Activated T-cell treated with anti-CD3 and anti-CD28 coated beads, Interleukin-2, amount 50 U/mL, for 72 hours (primary cell): ENCODE results near the gene DOCK1. TPM values are rescaled to one million over a fixed set of nuclear protein-coding genes. Genes with fewer than 3 reads are reported as not detected.
"Not testable (repeated sequence)": the region's sequence is repeated elsewhere in the genome, so short reads cannot be mapped to it uniquely, and the experiment has no call there.

ENCODE experiments used
- ATAC-seq, 2 donors: fragments of 150-1000 bp; cut with Tn5 transposase; replicated peaks in 1 of 2; 2 replicates each; pipeline ENCODE4 v1.10.0; 2021; ENCODE audit warnings: moderate library complexity in 2 of 2, mild to moderate bottlenecking in 1 of 2
- DNase-seq, 2 donors: peaks; one replicate each; pipeline ENCODE4 v3.0.0; 2021 to 2022; ENCODE audit warnings: mixed read lengths in 1 of 2
- H3K27ac Mint-ChIP-seq: one replicate; pipeline ENCODE4 v1.8.0; 2022; ENCODE audit warnings: mild to moderate bottlenecking, moderate library complexity, mixed read lengths
- H3K27me3 Mint-ChIP-seq: one replicate; pipeline ENCODE4 v1.8.0; 2022; ENCODE audit warnings: low read depth, mixed read lengths
- H3K36me3 Mint-ChIP-seq, 2 donors: one replicate each; pipeline ENCODE4 v1.8.0; 2022; ENCODE audit warnings: mixed read lengths in 2 of 2, mild to moderate bottlenecking in 1 of 2; ENCODE audit not compliant: insufficient read depth in 2 of 2
- H3K4me1 Mint-ChIP-seq: one replicate; pipeline ENCODE4 v1.8.0; 2022; ENCODE audit warnings: low read depth, mixed read lengths
- H3K4me3 Mint-ChIP-seq, 2 donors: one replicate each; pipeline ENCODE4 v1.8.0; 2022; ENCODE audit warnings: mild to moderate bottlenecking in 2 of 2, mixed read lengths in 2 of 2, moderate library complexity in 2 of 2
- H3K9me3 Mint-ChIP-seq, 2 donors: one replicate each; pipeline ENCODE4 v1.8.0; 2022; ENCODE audit warnings: mixed read lengths in 2 of 2
- total RNA-seq, 2 donors: library from RNA; stranded (reverse); gene quantifications; one replicate each; pipeline ENCODE4 v1.2.3, GENCODE V29; 2022

DOCK1 gene
- total RNA-seq, 2 donors from 2014 or later: 0.35 to 0.53 TPM

DNA sequence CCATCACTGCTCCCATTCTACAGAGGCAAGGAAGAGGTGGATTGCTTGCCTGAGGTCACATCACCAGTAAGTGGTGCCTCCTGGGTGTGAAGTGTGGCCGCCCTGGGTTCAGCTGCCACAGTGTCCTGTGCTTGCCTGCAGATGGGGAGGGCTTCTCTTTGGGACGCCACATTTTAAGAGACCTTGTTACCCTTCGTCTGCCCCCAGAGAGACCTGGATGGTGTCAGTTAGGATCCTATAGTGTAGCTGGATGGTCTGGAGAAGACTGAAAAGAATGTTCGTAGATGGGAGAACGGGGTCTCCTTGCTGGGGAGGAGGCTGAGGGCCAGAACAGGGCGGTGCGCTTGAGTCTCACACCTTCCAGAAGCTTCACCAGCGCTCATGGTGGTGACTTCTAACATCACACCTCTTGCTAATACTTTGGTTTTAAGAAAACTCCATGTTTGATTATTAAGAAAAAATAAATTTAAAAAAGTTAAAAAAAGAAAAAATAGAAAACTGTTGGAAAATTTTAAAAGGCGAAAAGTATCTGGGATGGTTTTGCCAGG is 2.3 kb downstream of the DOCK1 start:
- ATAC-seq: no peak
- Mint-ChIP-seq H3K9me3 (peaks cover 0 to 2% of the 10 kb centered on the region in 2 donors), H3K36me3 (no peaks in the 10 kb centered on the region), H3K4me1 (no peaks in the 10 kb centered on the region), H3K27ac (no peak overlapping the region), H3K27me3 (peaks cover 29% of the 10 kb centered on the region), H3K4me3 (no peak overlapping the region)
- DNase-seq: no peak

- DNase-seq (no peak), ATAC-seq (no peak)
- no peak overlapping the region for H3K4me3 Mint-ChIP-seq
- no peaks in the 10 kb centered on the region for H3K36me3 Mint-ChIP-seq
- H3K9me3 Mint-ChIP-seq: peaks cover 0 to 2% of the 10 kb centered on the region in 2 donors
- H3K27me3 Mint-ChIP-seq: peaks cover 27% of the 10 kb centered on the region
- H3K27ac Mint-ChIP-seq: no peak overlapping the region
- H3K4me1 Mint-ChIP-seq: no peaks in the 10 kb centered on the region
Measured at GRCh38 chr10:126908225-126908624, 3.0 kb downstream of the DOCK1 start.

GRCh38 chr10:126908729-126909128 is 3.5 kb downstream of the DOCK1 start:
- Mint-ChIP-seq H3K36me3 (no peaks in the 10 kb centered on the region), H3K4me3 (no peak overlapping the region), H3K27ac (no peak overlapping the region), H3K9me3 (peaks cover 0 to 2% of the 10 kb centered on the region in 2 donors), H3K27me3 (peaks cover 22% of the 10 kb centered on the region), H3K4me1 (no peaks in the 10 kb centered on the region)
- no peak for DNase-seq
- ATAC-seq: no peak

GRCh38 chr10:126909147-126909546 is 3.9 kb downstream of the DOCK1 start:
- Mint-ChIP-seq H3K36me3 (no peaks in the 10 kb centered on the region), H3K27me3 (peaks cover 18% of the 10 kb centered on the region), H3K4me1 (no peaks in the 10 kb centered on the region), H3K4me3 (no peak overlapping the region), H3K9me3 (peaks cover 0 to 2% of the 10 kb centered on the region in 2 donors), H3K27ac (no peak overlapping the region)
- ATAC-seq (no peak), DNase-seq (no peak)

DNA sequence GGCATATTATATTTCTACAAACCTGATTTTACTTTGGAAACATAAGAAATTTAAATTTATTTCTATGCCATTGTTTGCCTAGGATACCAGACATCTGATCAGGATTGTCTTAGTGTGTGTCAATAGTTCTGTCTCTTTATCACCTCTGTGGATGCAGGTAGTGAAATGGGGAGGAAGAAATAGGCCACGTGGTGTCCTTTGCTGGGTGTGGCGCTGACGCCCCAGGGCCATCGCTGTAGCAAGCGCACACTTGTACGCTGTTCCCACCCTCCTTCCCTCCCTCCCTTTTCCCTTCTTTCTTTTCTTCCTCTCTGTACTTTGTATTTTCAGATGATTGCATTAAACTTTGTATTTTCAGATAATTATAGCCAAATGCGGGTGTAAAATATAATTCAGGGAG is 5.0 kb downstream of the DOCK1 start:
- peaks cover 11% of the 10 kb centered on the region for H3K27me3 Mint-ChIP-seq
- no peak overlapping the region for H3K4me3 Mint-ChIP-seq

GRCh38 chr10:126910798-126911197 is 5.6 kb downstream of the DOCK1 start:
- ATAC-seq (no peak), DNase-seq (no peak)
- Mint-ChIP-seq H3K4me1 (no peaks in the 10 kb centered on the region), H3K9me3 (peaks cover 2% of the 10 kb centered on the region in 2 donors), H3K36me3 (no peaks in the 10 kb centered on the region), H3K27ac (no peak overlapping the region), H3K4me3 (no peak overlapping the region), H3K27me3 (peaks cover 11% of the 10 kb centered on the region)

More for the DNA sequence above, 5.0 kb downstream of the DOCK1 start:
- ATAC-seq: no peak
- H3K4me1 Mint-ChIP-seq: no peaks in the 10 kb centered on the region
- H3K36me3 Mint-ChIP-seq: no peaks in the 10 kb centered on the region
- peaks cover 0 to 2% of the 10 kb centered on the region in 2 donors for H3K9me3 Mint-ChIP-seq
- no peak overlapping the region for H3K27ac Mint-ChIP-seq
- no peak for DNase-seq

DNA sequence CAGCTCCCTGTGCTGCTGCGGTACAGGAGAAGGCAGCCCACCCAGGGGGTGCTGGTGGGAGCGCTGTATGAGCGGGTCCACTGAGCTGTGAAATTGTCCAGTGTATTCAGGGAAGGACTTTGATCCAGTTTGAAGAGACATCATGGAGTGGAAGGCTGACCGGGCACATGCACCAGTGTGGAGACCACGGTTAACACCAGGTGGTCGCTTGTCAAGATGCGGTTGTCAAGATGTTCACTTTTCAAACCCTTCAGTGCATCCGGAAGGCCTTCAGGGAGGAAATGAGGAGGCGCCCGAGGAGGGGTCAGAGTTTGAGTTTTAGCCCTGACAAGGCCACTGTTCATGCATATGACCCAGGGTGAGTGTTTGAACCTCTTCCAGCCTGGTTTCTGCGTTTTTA is 6.1 kb downstream of the DOCK1 start:
- DNase-seq (no peak), ATAC-seq (no peak)
- Mint-ChIP-seq H3K27ac (no peak overlapping the region), H3K36me3 (no peaks in the 10 kb centered on the region), H3K9me3 (peaks cover 2 to 3% of the 10 kb centered on the region in 2 donors), H3K27me3 (peaks cover 9% of the 10 kb centered on the region), H3K4me1 (no peaks in the 10 kb centered on the region), H3K4me3 (no peak overlapping the region)

GRCh38 chr10:126913316-126913715 is 8.1 kb downstream of the DOCK1 start:
- no peaks in the 10 kb centered on the region for H3K36me3 Mint-ChIP-seq
- no peak overlapping the region for H3K27ac Mint-ChIP-seq
- ATAC-seq (no peak), DNase-seq (no peak)
- no peak overlapping the region for H3K4me3 Mint-ChIP-seq
- no peaks in the 10 kb centered on the region for H3K27me3 Mint-ChIP-seq
- H3K9me3 Mint-ChIP-seq: peaks cover 2 to 3% of the 10 kb centered on the region in 2 donors
- H3K4me1 Mint-ChIP-seq: no peaks in the 10 kb centered on the region

DNA sequence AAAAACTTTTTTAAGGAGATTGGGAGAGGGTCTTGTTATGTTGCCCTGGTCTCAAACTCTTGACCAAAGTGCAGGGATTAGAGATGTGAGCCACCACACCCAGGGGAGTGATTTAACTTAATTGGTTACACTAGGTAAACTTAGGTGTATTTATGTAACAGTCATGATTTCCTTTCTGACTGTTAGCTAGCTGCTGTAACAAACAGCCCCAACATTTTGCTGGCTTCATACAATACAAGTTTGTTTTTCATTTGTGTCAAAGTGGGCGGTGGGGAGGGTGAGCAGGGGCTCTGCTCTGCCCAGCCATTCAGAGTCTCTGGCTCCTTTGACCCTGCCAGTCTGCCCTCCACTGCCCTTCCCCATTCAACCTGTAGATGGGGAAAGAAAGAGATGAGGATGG is 9.3 kb downstream of the DOCK1 start:
- Mint-ChIP-seq H3K27ac (no peak overlapping the region), H3K9me3 (peaks cover 2 to 3% of the 10 kb centered on the region in 2 donors), H3K4me3 (no peak overlapping the region), H3K36me3 (no peaks in the 10 kb centered on the region), H3K4me1 (no peaks in the 10 kb centered on the region), H3K27me3 (no peaks in the 10 kb centered on the region)
- DNase-seq (no peak), ATAC-seq (no peak)

DNA sequence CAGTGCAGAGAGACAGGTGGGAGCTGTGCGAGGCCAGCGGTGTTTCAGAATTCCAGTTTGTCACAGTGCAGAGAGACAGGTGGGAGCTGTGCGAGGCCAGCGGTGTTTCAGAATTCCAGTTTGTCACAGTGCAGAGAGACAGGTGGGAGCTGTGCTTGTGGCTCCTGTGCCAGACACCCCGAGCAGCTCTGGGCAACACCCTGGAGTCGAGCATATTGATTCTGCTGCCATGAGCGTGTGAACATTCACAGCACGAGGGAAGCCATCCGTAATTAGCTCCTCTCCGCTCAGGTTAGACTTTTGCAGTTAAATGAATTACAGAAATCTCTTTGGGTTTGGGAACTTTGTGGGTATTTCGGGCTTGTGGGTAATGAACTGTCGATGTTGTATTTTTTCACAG is 11.7 kb downstream of the DOCK1 start:
- not testable (repeated sequence) for H3K27me3 Mint-ChIP-seq, H3K4me1 Mint-ChIP-seq, H3K36me3 Mint-ChIP-seq, DNase-seq, ATAC-seq, H3K9me3 Mint-ChIP-seq, H3K4me3 Mint-ChIP-seq, H3K27ac Mint-ChIP-seq

- ATAC-seq (no peak), DNase-seq (no peak)
- Mint-ChIP-seq H3K36me3 (peaks cover 0 to 3% of the 10 kb centered on the region in 2 donors), H3K4me3 (no peak overlapping the region), H3K4me1 (no peaks in the 10 kb centered on the region), H3K27me3 (no peaks in the 10 kb centered on the region), H3K27ac (no peak overlapping the region), H3K9me3 (peaks cover 3 to 4% of the 10 kb centered on the region in 2 donors)
Measured at GRCh38 chr10:126917375-126917774, 12.1 kb downstream of the DOCK1 start.

- DNase-seq (no peak), ATAC-seq (no peak)
- H3K4me3 Mint-ChIP-seq: no peak overlapping the region
- no peaks in the 10 kb centered on the region for H3K27me3 Mint-ChIP-seq
- H3K36me3 Mint-ChIP-seq: peaks cover 0 to 3% of the 10 kb centered on the region in 2 donors
- no peaks in the 10 kb centered on the region for H3K4me1 Mint-ChIP-seq
- no peak overlapping the region for H3K27ac Mint-ChIP-seq
- H3K9me3 Mint-ChIP-seq: peaks cover 3 to 4% of the 10 kb centered on the region in 2 donors
Measured at GRCh38 chr10:126917975-126918908, 13.0 kb downstream of the DOCK1 start.

DNA sequence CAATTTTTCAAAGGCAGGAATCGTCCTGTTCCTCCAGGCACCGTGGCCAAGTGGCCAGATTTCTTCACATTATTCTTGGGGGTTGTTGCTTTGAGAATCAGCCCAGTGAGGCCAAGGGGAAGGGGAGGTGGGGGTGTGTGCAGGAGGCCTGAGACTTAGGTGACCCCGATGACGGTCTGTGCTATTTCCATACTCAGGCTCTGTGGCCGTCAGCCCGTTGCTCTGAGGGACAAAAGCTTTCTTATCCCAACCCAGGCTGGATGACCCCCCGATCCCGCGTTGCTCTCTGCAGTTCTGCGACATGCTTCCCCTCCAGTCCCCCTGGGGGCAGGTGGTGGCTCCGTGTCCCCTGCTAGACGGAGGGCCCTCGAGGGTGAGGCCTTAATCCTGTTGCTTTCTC is 14.2 kb downstream of the DOCK1 start:
- ATAC-seq (no peak), DNase-seq (no peak)
- H3K4me3 Mint-ChIP-seq: no peak overlapping the region
- H3K4me1 Mint-ChIP-seq: no peaks in the 10 kb centered on the region
- H3K27ac Mint-ChIP-seq: no peak overlapping the region
- H3K36me3 Mint-ChIP-seq: peaks cover 0 to 3% of the 10 kb centered on the region in 2 donors
- H3K9me3 Mint-ChIP-seq: peaks cover 3 to 4% of the 10 kb centered on the region in 2 donors
- H3K27me3 Mint-ChIP-seq: no peaks in the 10 kb centered on the region
